ENCODE results near the gene QKI.

GRCh38 chr6:163470611-163471010, 56.1 kb downstream of the QKI start:
- no peak for TF ChIP-seq POLR2A (IDR thresholded peaks at IDR 0.05)
- no peak for TF ChIP-seq CTCF (IDR thresholded peaks at IDR 0.05)
